ENCODE results near the gene NPAS3. TPM values are rescaled to one million over a fixed set of nuclear protein-coding genes. Genes with fewer than 3 reads are reported as not detected.

Gene NPAS3
- total and polyA plus RNA-seq, 8 donors: 0.23 to 2.8 (median 1.4) TPM

DNA sequence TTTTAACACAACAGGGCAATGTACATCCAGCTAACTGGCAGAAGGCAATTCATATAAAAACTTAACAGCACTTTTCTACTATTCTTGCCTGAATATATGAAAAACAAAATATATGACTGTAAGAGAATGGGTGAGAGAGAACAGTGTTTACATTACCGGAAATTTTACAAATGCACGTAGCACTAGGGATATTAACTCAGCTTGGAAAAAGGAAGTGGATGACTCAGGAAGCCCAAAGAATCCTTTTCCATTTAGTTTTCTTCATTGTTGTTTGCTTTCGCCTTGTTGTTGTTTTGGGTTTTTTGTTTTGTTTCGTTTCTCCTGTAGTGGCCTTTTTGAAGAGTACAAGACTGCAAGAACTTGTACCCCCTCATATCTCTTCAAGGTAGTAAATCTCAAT, 716.7 kb downstream of the NPAS3 start:
- H3K9me3 ChIP-seq: no peaks in the 10 kb centered on the region
- FAIRE-seq (no peak), DNase-seq (no peak), ATAC-seq (no peak)
- no peak overlapping the region for H3K4me3 ChIP-seq
- no peak overlapping the region for H3K27ac ChIP-seq
- no peaks in the 10 kb centered on the region for H3K36me3 ChIP-seq
- intact Hi-C loops (cut with DNase I): no loop called here
- no peaks in the 10 kb centered on the region for H3K27me3 ChIP-seq
- H3K4me1 ChIP-seq: no peaks in the 10 kb centered on the region
- TF ChIP-seq, protein P1, sequence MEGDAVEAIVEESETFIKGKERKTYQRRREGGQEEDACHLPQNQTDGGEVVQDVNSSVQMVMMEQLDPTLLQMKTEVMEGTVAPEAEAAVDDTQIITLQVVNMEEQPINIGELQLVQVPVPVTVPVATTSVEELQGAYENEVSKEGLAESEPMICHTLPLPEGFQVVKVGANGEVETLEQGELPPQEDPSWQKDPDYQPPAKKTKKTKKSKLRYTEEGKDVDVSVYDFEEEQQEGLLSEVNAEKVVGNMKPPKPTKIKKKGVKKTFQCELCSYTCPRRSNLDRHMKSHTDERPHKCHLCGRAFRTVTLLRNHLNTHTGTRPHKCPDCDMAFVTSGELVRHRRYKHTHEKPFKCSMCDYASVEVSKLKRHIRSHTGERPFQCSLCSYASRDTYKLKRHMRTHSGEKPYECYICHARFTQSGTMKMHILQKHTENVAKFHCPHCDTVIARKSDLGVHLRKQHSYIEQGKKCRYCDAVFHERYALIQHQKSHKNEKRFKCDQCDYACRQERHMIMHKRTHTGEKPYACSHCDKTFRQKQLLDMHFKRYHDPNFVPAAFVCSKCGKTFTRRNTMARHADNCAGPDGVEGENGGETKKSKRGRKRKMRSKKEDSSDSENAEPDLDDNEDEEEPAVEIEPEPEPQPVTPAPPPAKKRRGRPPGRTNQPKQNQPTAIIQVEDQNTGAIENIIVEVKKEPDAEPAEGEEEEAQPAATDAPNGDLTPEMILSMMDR (IDR thresholded peaks at IDR 0.05): no peak
- WGBS, 2 donors: 62 to 72% methylated on average over 4 of the region's 4 CpGs

DNA sequence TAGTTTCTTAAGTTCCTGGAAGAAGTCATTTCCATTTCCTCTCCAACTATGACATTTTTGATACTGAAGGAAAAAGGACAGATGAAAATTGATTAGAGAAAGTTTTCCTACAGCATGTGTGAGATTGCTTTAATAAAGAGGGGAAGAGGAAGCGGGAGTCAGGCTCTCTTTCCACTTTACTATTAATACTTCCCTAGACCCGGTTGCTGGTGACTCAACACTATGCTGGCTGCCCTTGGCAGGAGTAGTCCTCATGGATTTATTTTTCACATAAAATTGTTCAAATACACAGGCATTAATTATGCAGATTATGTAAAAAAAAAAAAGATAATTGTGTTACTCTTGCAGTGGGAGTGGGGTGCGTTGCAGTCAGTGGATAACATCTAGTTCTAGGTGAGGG, 718.8 kb downstream of the NPAS3 start:
- Histone ChIP-seq H3K27me3 (no peaks in the 10 kb centered on the region), H3K36me3 (no peaks in the 10 kb centered on the region), H3K4me1 (no peaks in the 10 kb centered on the region), H3K4me3 (no peak overlapping the region), H3K27ac (no peak overlapping the region), H3K9me3 (no peaks in the 10 kb centered on the region)
- no peak for DNase-seq
- ATAC-seq: no peak
- no peak for FAIRE-seq
- TF ChIP-seq, protein P1 (IDR thresholded peaks at IDR 0.05): no peak
- intact Hi-C loops (cut with DNase I): no loop called here
- 81 to 82% methylated on average over 3 of the region's 3 CpGs for WGBS, 2 donors

DNA sequence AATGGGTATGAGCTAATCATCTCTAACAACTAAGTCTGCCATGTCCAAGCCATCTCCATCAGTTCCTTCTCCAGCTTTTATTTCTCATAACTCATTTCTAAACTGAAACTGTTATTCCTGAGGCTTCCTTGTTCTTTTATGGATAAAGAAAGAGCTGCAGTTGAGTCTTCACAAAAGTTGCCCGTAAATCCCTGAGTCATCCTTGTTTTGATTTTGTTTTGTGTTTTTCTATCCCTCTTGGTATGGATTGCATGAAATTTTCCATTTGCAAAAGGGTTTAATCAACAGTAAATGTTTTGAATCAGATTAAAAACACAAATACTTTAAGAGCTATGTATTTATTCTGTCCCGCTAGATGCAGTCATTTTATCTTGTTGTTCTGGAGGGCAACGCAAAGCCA, 721.6 kb downstream of the NPAS3 start:
- H3K27me3 ChIP-seq: no peaks in the 10 kb centered on the region
- ATAC-seq: no peak
- FAIRE-seq: no peak
- intact Hi-C loops (cut with DNase I): no loop called here
- no peaks in the 10 kb centered on the region for H3K36me3 ChIP-seq
- no peak overlapping the region for H3K4me3 ChIP-seq
- no peaks in the 10 kb centered on the region for H3K4me1 ChIP-seq
- no peaks in the 10 kb centered on the region for H3K9me3 ChIP-seq
- DNase-seq: no peak
- no peak overlapping the region for H3K27ac ChIP-seq
- TF ChIP-seq, protein P1 (IDR thresholded peaks at IDR 0.05): no peak
- WGBS, 2 donors: 72 to 78% methylated on average over 3 of the region's 3 CpGs

DNA sequence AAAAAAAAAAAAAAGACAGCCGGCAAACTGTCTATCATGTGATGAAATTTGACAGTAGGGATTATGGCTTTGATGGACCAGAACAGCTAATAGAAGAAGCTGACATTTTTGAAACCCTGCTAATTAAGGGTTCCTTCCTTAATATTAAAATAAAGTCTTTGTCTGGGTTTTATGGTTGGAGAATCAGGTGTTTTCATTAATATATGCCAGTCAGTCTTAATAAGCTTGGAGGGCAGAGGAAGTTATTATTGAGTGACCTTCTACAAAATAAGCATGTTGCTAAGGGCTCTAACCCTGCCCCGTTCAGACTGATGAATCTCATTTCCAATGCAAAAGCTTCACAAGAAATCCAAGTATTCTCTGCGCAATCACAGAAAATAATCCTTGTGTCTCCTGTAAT, 722.4 kb downstream of the NPAS3 start:
- no peak for ATAC-seq
- intact Hi-C loops (cut with DNase I): no loop called here
- WGBS, 2 donors: 77 to 79% methylated on average over 3 of the region's 3 CpGs

DNA sequence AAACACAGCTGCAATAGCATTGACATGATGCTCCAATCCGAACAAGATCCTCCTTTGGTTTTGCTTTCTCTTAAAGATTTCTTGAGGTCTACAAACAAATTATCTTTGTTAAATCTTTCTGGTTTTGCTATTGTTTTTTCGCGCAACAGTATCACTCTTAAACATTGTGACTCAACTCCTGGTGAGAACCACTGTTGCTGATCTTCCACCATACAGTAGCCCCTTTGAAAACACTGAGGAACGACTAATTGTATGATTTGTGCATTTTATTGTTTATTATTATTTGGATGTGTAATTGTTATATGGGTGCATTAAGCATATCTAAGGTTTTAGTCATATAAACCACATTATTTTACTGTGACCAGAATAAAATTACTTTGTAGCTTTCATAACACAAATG, 729.4 kb downstream of the NPAS3 start:
- H3K27me3 ChIP-seq: no peaks in the 10 kb centered on the region
- FAIRE-seq (no peak), DNase-seq (no peak), ATAC-seq (no peak)
- H3K9me3 ChIP-seq: no peaks in the 10 kb centered on the region
- intact Hi-C loops (cut with DNase I): no loop called here
- no peaks in the 10 kb centered on the region for H3K4me1 ChIP-seq
- WGBS, 2 donors: 60 to 89% methylated on average over 4 of the region's 4 CpGs
- H3K27ac ChIP-seq: no peak overlapping the region
- no peak overlapping the region for H3K4me3 ChIP-seq
- TF ChIP-seq, protein P1 (IDR thresholded peaks at IDR 0.05): no peak
- H3K36me3 ChIP-seq: no peaks in the 10 kb centered on the region

More for the DNA sequence above, 722.4 kb downstream of the NPAS3 start:
- Histone ChIP-seq H3K9me3 (no peaks in the 10 kb centered on the region), H3K36me3 (no peaks in the 10 kb centered on the region), H3K27me3 (no peaks in the 10 kb centered on the region), H3K4me3 (no peak overlapping the region), H3K27ac (no peak overlapping the region), H3K4me1 (no peaks in the 10 kb centered on the region)
- FAIRE-seq (no peak), DNase-seq (no peak)
- TF ChIP-seq, protein P1 (IDR thresholded peaks at IDR 0.05): no peak

Data from pancreas (tissue), 10 donors.